Tongue (tissue), 2 donors: ENCODE results near the gene PAGE2B. TPM values are rescaled to one million over a fixed set of nuclear protein-coding genes. Genes with fewer than 3 reads are reported as not detected.
A peak's percentile ranks its signal among the peaks of the same experiment; 100 is the strongest.
"Not testable (repeated sequence)": the region's sequence is repeated elsewhere in the genome, so short reads cannot be mapped to it uniquely, and the experiment has no call there.

Experiments
- DNase-seq: peaks from one replicate; pipeline ENCODE4 v3.0.0-alpha.2; 2015
- total RNA-seq: library from RNA; depleted of rRNA; stranded (reverse); fragments of >200 nt; gene quantifications from one replicate; pipeline ENCODE4 v1.2.3, GENCODE V29; 2014

PAGE2B gene
- total RNA-seq, result not detected

GRCh38 chrX:55074851-55075467 is at the start of gene PAGE2B:
PAGE2B (plus strand) TSS chrX:55075030; CDS start chrX:55076042, 1,012 bp downstream.
- DNase-seq, result no peak

GRCh38 chrX:55026143-55026542 is 48.7 kb upstream of the PAGE2B start:
- no peak for DNase-seq

DNA sequence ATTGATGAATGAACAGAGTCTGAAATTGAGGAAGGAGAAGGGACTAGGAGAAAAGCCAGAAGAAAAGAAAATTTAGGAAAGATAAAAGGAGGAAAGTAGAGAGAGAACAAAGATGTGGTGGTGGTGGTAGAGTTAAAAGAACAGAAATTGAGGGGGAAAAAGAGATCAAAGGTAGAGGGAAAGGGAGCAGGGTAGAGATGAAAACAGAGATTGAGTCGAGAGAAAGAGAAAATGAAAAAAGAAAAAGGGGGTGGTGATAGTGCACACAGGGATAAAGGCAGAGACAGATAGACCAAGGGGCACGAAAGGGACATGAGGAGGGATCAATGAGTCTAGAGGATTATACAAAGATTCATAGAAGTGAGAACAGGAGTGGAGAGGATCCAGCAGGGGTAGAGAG is 48.0 kb upstream of the PAGE2B start:
- no peak for DNase-seq

DNA sequence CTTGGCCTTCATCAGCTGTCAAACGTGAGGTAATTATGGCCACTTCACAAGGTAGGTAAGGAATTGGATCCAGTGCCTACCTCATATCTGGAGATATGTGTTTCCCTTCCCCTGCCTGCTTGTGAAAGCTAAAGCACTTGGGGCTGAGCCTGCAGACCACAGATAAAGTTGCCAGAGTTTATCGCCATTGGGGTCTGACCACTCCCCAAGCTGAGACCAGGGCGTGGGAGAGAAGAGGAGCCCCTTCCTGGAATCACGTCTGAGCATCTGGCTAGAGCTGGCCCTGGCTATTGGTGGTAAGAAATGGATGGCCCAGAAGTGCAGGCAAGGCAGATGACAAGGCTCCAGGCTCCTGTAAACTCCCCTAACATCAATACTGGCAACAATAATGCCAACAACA is 46.8 kb upstream of the PAGE2B start:
- no peak for DNase-seq

DNA sequence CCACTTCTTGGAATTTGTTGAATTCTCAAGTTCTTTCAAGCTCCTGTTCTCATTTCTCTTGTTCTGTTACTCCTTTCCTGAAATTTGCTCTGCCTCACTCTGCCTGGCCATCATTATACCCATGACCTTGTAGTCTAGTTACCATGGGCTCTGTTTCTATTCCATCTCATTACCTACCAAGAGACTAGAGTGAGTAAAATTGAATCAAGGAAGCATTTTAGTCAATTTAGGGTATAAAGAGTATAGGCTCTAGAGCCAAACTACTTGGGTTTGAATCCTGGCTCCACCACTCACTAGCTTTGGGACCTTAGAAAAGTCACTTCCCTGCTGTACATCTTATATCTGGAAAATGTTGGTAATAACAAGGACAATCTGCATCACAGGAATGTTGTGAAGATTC is 46.2 kb upstream of the PAGE2B start:
- no peak for DNase-seq

- DNase-seq, result no peak
Observed at GRCh38 chrX:55029291-55029690, 45.5 kb upstream of the PAGE2B start.

DNA sequence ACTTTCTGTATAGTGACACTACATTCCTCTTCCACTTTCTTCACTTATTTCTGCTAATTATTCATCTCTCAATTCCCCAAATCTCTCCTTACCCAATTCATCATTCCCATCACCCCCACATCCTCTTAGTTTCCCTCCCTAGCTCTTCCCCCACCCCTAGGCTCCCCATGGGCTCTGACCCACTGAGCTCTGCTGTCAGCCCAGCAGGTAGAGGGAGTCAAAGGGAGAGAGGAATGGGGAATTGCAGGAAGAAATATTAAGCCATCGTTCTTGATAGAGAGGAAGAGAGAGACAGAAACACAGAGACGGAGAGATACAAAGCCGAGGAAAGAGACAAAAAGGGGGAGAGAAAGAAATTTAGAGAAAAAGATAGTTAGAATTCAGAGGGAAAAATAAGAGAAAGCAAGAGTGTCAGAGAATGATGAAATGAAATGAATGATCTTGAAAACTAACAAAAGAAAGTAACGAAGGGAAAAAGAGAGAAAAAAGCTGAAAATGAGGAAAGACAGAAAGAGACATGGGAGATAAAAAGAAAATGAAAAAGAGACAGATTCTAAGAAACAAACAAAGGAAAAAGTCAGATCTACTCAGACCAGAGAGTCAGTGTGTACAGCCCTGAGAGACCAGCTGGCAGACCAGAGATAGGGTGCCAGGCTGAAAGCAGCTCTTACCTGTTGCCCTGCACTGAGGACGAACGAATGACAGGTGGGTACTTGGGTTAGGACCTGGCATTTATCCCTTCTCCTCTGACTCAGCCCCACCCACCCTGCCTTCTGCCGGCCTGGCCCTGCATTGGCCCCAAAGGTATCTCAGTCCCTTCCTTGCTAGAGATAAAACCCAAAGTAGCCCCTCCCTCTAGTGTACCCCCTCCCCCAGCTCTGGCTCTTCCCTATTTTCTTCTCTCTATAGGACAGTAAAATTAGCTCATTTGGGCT is 44.3 kb upstream of the PAGE2B start, which contains the start of gene ALAS2:
TSS of gene ALAS2 (minus strand) at position 707 of the 935 bp plus-strand sequence. CDS start 4,977 bp downstream, outside the sequence.
- no peak for DNase-seq

- DNase-seq, result no peak
Observed at GRCh38 chrX:55033429-55033828, 41.4 kb upstream of the PAGE2B start.

DNA sequence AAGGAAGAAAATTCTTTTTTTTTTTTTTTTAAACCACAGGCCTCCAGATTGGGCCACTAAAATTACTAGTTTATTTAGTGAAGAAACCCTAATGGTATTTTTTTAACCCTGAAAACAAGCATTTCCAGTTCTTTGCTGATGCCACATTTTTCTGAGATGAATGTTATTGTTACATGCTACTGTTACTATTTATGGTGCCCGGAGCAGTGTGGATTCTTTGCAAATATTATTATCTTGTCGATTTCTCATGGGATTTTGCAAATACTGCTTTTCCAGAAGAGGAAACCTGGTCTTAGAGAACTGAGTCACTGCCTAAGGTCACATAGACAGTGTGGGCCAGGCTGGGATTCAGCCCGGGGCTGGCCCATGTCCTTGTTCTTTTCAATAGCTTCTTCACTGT is 35.4 kb upstream of the PAGE2B start:
- no peak for DNase-seq

GRCh38 chrX:55041514-55041913 is 33.3 kb upstream of the PAGE2B start:
- DNase-seq, result no peak

- not testable (repeated sequence) for DNase-seq
Observed at GRCh38 chrX:55050599-55050998, 24.2 kb upstream of the PAGE2B start.

- peak; percentile 16 for DNase-seq
Observed at GRCh38 chrX:55056820-55057674, 17.8 kb upstream of the PAGE2B start.

DNA sequence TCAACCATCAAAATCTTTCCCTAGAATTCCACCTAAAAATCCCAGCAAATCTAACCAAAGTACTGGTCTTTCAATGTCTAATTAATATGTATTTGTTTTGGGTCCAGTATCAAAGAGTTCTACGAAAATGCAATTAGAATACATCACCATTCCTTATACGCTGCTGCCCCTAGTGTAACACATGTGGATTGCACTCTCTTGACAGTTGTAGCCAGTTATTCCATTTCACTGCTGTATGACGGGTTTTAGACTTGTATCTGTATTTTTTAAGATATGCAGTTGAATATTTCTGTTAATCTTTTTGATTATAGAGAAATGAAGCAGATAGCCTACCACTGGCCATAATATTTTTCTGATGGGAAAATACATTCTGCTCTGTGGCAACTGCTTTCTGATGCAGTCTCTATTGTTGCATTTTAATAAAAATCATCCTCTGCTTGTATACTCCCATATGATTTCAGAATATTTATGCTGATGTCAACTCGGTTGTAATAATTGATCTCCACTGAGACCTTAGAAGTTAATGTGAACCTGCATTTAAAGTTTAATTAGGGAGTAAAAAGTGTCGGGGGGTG is 17.1 kb upstream of the PAGE2B start:
- peak; percentile 62 for DNase-seq

DNA sequence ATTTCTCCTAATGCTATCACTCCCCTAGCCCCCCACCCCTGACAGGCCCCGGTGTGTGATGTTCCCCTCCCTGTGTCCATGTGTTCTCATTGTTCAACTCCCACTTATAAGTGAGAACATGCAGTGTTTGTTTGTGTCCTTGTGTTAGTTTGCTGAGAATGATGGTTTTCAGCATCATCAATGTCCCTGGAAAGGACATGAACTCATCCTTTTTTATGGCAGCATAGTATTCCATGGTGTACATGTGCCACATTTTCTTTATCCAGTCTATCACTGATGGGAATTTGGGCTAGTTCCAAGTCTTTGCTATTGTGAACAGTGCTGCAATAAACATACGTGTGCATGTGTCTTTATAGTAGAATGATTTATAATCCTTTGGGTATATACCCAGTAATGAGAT is 7.7 kb upstream of the PAGE2B start:
- DNase-seq, result not testable (repeated sequence)

GRCh38 chrX:55072286-55072685 is 2.5 kb upstream of the PAGE2B start:
- DNase-seq, result no peak

DNA sequence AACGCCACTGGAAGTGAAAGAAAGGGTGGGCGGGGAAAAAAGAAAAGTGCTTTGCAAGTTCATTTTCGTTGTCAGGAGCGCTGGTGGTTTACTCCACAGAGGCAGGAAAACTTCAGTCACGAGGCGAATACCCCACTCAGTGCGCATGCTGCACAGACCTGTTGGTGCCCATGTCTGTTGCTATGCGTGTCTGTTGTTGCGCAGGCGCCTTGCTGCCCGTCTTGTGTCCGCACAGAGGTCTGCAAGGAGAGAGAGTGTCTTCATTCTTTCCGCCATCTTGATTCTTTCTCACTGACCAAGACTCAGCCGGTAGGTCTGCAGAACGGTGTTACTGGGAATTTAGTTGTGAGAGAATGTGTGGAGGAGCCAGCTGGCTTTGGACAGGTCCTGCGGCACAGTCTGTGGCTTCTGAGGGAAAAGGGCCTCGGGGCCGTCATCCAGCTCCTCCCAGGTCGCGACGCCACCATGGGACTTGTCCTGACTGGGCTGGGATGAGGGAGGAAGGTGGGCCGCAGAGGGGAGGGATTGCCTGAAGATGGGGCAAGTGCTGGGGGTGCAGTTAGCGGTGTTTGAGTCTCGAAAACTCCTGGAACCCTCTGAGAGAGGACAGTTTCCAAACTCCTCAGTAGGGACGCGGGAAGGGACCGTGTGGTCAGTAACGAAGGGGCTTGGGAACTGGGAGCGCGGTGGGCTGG is 14.1 kb downstream of the PAGE2B start, which contains the start of gene PAGE2:
TSS of gene PAGE2 (plus strand) at position 224 of the 695 bp plus-strand sequence. CDS start 1,003 bp downstream, outside the sequence.
- DNase-seq, result no peak

DNA sequence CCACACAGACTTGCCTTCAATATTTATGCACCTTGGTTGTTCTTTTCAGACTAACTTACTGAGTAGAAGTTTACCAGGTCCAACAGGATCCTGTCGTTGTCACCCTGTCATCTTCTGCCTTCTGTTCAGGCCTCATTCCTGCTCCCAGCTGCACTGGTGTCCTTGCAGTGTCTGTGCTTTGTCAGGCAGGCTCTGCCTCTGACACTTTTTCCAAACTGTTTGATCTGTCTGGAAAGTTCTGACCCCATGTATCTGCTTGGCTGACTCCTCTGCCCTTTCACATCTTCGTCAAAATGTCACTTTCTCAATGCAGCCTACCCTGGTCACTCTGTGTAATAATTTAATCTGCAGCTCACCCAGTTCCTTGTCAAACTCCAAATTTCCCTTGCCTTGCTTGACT is 23.9 kb downstream of the PAGE2B start:
- DNase-seq, result no peak

- no peak for DNase-seq
Observed at GRCh38 chrX:55099162-55099561, 24.3 kb downstream of the PAGE2B start.

GRCh38 chrX:55102754-55103153 is 27.9 kb downstream of the PAGE2B start:
- DNase-seq, result no peak

- no peak for DNase-seq
Observed at GRCh38 chrX:55107262-55107661, 32.4 kb downstream of the PAGE2B start.

GRCh38 chrX:55107911-55108310 is 33.1 kb downstream of the PAGE2B start:
- DNase-seq, result no peak
